ENCODE results near the gene ADAMTS6. TPM values are rescaled to one million over a fixed set of nuclear protein-coding genes. Genes with fewer than 3 reads are reported as not detected.

The ADAMTS6 gene
- total and polyA plus RNA-seq, 2 donors (not counting 1 experiment from before 2014, with no cell fraction given), result 3.6 to 12.3 TPM

GRCh38 chr5:65108786-65109743, 372.7 kb downstream of the ADAMTS6 start:
- no peaks in the 10 kb centered on the region for H3K9me3 Mint-ChIP-seq (ENCODE audit: insufficient read depth)
- no peak overlapping the region for H3K9ac ChIP-seq (ENCODE audit: low read length)
- no CpG with 5 or more reads among the region's 3 CpGs for WGBS (ENCODE audit: insufficient coverage)
- no peaks in the 10 kb centered on the region for H3K27me3 ChIP-seq (replicated peaks in 1 of 4; ENCODE audit: control extremely low read depth in 1 of 4, control insufficient read depth in 3 of 4, insufficient read depth in 4 of 4, low read length in 3 of 4)
- H4K20me1 ChIP-seq (ENCODE audit: control insufficient read depth, insufficient read depth, low read length, poor library complexity, severe bottlenecking), result no peaks in the 10 kb centered on the region
- ChIA-PET POLR2A (no interaction called here), CTCF (no interaction called here)
- H3K4me3 Mint-ChIP-seq, result no peak overlapping the region
- H3K4me1 ChIP-seq (ENCODE audit: control insufficient read depth in 2 of 2, insufficient read depth in 2 of 2, low read length in 2 of 2), result peaks cover 11% of the 10 kb centered on the region in 2 donors
- H3K27ac ChIP-seq (ENCODE audit: low read length in 2 of 2), result no peak overlapping the region
- ATAC-seq (ENCODE audit: low read depth) (no peak), DNase-seq (no peak)
- H3K27me3 Mint-ChIP-seq, result peaks cover 4% of the 10 kb centered on the region
- no peak overlapping the region for H3K4me2 ChIP-seq (replicated peaks; ENCODE audit: low read depth, low read length, poor library complexity, severe bottlenecking)
- H3K9me3 ChIP-seq (ENCODE audit: control extremely low read depth in 1 of 3, control insufficient read depth in 2 of 3, insufficient read depth in 1 of 3, low read length in 2 of 3), result no peaks in the 10 kb centered on the region
- no peaks in the 10 kb centered on the region for H3K36me3 ChIP-seq (replicated peaks in 1 of 2; ENCODE audit: control extremely low read depth in 1 of 2, control insufficient read depth in 1 of 2, extremely low read depth in 1 of 2, insufficient read depth in 2 of 2, low read length in 1 of 2)
- H3K27ac Mint-ChIP-seq, result no peak overlapping the region
- TF ChIP-seq CTCF (IDR thresholded peaks at IDR 0.05), result no peak
- intact Hi-C loops (cut with micrococcal nuclease), result no loop called here
- H3K79me2 ChIP-seq (ENCODE audit: control insufficient read depth, insufficient read depth, low read length), result no peaks in the 10 kb centered on the region
- H3K4me3 ChIP-seq (ENCODE audit: control extremely low read depth in 1 of 5, extremely low read depth in 1 of 5, insufficient read depth in 1 of 5, low read depth in 2 of 5, low read length in 4 of 5), result no peak overlapping the region
- peaks cover 11% of the 10 kb centered on the region for H3K4me1 Mint-ChIP-seq
- no peak overlapping the region for H2AFZ ChIP-seq (ENCODE audit: insufficient read depth, low read depth, low read length, poor library complexity, severe bottlenecking)

- no peaks in the 10 kb centered on the region for H3K27me3 ChIP-seq (replicated peaks in 1 of 4; ENCODE audit: control extremely low read depth in 1 of 4, control insufficient read depth in 3 of 4, insufficient read depth in 4 of 4, low read length in 3 of 4)
- ChIA-PET CTCF (no interaction called here), POLR2A (no interaction called here)
- no peaks in the 10 kb centered on the region for H3K9me3 ChIP-seq (ENCODE audit: control extremely low read depth in 1 of 3, control insufficient read depth in 2 of 3, insufficient read depth in 1 of 3, low read length in 2 of 3)
- H3K4me1 ChIP-seq (ENCODE audit: control insufficient read depth in 2 of 2, insufficient read depth in 2 of 2, low read length in 2 of 2), result peaks cover 23% of the 10 kb centered on the region in 2 donors
- no peak overlapping the region for H3K4me2 ChIP-seq (replicated peaks; ENCODE audit: low read depth, low read length, poor library complexity, severe bottlenecking)
- intact Hi-C loops (cut with micrococcal nuclease), result no loop called here
- Mint-ChIP-seq H3K4me3 (no peak overlapping the region), H3K27me3 (peaks cover 2% of the 10 kb centered on the region), H3K4me1 (peaks cover 23% of the 10 kb centered on the region), H3K9me3 (ENCODE audit: insufficient read depth) (no peaks in the 10 kb centered on the region), H3K27ac (peak overlapping the region; percentile 10)
- peak overlapping the region; percentile 51 for H2AFZ ChIP-seq (ENCODE audit: insufficient read depth, low read depth, low read length, poor library complexity, severe bottlenecking)
- no peaks in the 10 kb centered on the region for H4K20me1 ChIP-seq (ENCODE audit: control insufficient read depth, insufficient read depth, low read length, poor library complexity, severe bottlenecking)
- no peaks in the 10 kb centered on the region for H3K36me3 ChIP-seq (replicated peaks in 1 of 2; ENCODE audit: control extremely low read depth in 1 of 2, control insufficient read depth in 1 of 2, extremely low read depth in 1 of 2, insufficient read depth in 2 of 2, low read length in 1 of 2)
- 89% methylated on average over 4 of the region's 4 CpGs for WGBS (ENCODE audit: insufficient coverage)
- no peak for TF ChIP-seq EZH2 (IDR thresholded peaks at IDR 0.05; ENCODE audit: borderline replicate concordance, insufficient read depth, low read depth, low read length, poor library complexity, severe bottlenecking)
- TF ChIP-seq CTCF (IDR thresholded peaks at IDR 0.05), result no peak
- no peak overlapping the region for H3K27ac ChIP-seq (ENCODE audit: low read length in 2 of 2)
- H3K4me3 ChIP-seq (ENCODE audit: control extremely low read depth in 1 of 5, extremely low read depth in 1 of 5, insufficient read depth in 1 of 5, low read depth in 2 of 5, low read length in 4 of 5), result no peak overlapping the region
- no peaks in the 10 kb centered on the region for H3K79me2 ChIP-seq (ENCODE audit: control insufficient read depth, insufficient read depth, low read length)
- H3K9ac ChIP-seq (ENCODE audit: low read length), result no peak overlapping the region
- ATAC-seq (ENCODE audit: low read depth), result no peak
- no peak for DNase-seq
These were observed 376.4 kb downstream of the ADAMTS6 start for GRCh38 chr5:65105301-65105700.
